HG03378 (cell line): Measurements from ENCODE around the gene PERM1.
A peak's percentile ranks its signal among the peaks of the same experiment; 100 is the strongest.
"Not testable (repeated sequence)": the region's sequence is repeated elsewhere in the genome, so short reads cannot be mapped to it uniquely, and the experiment has no call there.

Source experiments
- ATAC-seq: cut with Tn5 transposase; IDR thresholded peaks from one replicate; pipeline ENCODE4 v1.9.1; 2021; ENCODE audit warnings: mild to moderate bottlenecking, moderate library complexity; ENCODE audit not compliant: unreplicated experiment

The PERM1 gene

DNA sequence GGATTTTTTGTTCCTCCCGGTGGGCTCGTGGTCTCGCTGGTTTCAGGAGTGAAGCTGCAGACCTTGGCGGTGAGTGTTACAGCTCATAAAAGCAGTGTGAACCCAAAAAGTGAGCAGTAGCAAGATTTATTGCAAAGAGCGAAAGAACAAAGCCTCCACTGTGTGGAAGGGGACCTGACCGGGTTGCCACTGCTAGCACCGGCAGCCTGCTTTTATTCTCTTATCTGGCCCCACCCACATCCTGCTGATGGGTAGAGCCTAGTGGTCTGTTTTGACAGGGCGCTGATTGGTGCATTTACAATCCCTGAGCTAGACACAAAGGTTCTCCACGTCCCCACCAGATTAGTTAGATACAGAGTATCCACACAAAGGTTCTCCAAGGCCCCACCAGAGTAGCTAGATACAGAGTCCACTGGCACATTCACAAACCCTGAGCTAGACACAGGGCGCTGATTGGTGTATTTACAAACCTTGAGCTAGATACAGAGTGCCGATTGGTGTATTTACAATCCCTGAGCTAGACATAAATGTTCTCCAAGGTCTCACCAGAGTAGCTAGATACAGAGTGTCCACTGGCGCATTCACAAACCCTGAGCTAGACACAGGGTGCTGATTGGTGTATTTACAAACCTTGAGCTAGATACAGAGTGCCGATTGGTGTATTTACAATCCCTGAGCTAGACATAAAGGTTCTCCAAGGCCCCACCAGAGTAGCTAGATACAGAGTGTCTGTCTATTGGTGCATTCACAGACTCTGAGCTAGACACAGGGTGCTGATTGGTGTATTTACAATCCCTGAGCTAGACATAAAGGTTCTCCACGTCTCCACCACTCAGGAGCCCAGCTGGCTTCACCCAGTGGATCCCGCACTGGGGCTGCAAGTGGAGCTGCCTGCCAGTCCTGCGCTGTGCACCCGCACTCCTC is 35.8 kb upstream of the PERM1 start:
- not testable (repeated sequence) for ATAC-seq

DNA sequence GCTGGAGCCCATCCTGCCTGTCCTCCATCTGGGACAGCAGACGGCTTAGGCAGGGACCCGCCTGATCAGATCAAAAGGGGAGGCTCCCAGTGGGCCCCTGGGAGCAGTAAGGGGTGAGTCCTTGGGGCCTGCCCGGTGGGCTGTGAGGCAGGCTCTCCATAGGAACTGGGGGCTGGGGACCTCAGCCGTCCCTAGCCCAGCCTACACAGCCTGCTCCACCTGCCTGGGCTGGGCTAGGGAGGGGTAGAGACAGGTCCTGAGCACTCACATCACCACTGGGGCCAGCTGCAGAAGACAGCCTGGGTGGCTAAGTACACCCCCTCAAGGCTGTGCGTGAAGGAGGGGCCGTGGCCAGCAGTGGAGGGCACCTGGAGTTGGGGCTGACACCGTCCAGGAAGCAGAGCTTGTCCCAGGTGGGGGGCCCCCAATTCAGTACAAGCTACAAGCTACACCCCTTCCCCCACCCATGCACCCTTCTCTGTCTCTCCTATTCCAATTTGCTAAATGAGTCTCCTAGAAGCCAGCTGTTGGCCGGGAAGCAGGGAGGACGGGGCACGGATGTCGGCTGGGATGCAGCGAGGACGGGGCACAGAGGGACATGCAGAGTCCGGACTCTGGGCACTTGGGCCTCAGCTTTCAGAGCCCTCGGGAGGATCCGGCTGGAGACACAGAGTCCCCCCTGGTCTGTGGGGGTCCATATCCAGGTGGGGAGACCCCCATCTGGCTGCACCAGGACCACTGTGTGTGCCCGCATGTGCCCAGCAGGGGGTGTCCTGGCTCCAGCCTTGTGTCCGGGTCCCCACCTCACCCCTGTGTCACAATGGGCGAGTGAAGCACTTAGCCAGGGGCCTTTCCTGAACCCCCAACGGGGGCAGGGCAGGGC is 33.1 kb upstream of the PERM1 start:
- no peak for ATAC-seq

DNA sequence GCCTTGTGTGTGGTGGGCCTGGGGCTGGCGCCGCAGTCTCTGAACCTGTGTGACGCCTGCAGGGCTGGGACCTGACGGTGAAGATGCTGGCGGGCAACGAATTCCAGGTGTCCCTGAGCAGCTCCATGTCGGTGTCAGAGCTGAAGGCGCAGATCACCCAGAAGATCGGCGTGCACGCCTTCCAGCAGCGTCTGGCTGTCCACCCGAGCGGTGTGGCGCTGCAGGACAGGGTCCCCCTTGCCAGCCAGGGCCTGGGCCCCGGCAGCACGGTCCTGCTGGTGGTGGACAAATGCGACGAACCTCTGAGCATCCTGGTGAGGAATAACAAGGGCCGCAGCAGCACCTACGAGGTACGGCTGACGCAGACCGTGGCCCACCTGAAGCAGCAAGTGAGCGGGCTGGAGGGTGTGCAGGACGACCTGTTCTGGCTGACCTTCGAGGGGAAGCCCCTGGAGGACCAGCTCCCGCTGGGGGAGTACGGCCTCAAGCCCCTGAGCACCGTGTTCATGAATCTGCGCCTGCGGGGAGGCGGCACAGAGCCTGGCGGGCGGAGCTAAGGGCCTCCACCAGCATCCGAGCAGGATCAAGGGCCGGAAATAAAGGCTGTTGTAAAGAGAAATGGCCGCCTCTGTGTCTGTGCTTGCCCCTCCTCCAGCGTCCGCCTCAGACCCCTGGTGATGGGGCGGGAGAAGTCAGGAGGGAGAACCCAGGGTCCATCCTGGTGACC is 32.2 kb upstream of the PERM1 start:
- ATAC-seq: no peak

DNA sequence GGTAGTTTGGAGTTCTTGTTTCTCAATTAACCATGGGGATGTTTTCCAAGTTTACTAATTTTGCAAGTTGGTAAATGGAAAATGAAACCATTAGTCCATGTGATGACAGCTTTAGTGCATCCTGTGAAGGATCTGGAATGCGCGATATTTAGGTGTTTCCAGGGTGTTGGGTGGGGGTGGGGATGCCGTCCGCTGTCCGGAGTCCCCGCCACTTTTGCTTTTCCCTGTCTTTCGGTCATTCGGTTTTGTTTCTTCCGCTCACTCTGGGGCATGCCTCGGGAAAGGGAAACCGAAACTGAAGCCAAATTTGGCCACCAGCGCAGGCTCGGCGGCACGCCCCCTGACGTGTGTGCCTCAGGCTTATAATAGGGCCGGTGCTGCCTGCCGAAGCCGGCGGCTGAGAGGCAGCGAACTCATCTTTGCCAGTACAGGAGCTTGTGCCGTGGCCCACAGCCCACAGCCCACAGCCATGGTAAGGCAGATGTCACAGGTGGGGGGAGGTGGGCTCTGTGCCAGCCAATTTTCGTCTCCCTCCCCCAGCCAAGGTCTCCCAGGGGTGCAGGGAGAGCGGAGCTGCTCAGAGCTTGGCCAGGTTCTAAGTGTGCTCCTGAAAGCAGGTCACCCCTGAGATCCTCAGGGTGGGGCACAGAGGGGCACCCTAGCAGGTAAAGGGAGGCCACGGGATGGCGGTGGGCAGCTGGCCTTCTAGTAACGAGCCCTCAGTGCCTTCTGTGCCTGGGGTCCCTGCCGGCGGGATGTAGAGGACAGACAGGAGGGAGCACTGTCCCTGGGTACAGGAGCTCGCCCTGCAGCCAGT is 31.4 kb upstream of the PERM1 start, which contains the start of gene ISG15:
Gene ISG15 (plus strand): TSS at position 393 of the 817 bp plus-strand sequence. CDS start 77 bp downstream, at position 470.
- ATAC-seq: peak; percentile 83

DNA sequence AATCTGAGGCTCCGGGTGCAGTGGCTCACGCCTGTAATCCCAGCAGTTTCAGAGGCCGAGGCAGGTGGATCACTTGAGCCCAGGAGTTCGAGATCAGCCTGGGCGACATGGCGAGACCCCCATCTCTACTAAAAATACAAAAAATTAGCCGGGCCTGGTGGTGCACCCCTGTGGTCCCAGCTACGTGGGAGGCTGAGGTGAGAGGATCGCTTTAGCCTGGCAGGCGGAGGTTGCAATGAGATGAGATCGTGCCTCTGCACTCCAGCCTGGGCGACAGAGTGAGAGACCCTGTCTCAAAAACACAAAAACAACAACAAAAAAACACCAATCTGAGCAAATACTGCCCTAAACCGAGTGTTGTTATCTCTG is 30.8 kb upstream of the PERM1 start:
- not testable (repeated sequence) for ATAC-seq

DNA sequence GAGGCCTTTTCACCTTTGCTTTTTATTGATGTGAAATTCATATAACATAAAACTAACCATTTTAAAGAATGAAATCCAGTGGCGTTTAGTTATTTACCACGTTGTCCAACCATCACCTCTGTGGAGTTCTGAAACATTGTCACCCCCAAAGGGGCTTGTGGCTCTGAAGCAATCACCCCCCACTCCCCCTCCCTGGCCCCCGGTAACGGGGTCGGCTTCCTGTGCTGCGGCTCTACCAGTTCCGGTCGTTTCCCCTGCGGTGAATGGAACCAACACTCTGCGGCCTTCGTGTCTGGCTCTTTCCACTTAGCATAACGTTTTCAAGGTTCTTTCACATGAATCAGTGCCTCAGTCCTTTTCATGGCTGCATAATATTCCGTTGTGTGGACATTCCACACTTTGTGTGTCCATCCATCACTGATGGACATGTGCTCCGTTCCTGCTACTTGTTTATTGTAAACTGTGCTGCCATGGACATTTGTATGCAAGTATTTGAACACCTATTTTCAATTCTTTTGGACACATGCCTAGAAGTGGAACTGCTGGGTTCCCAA is 29.6 kb upstream of the PERM1 start:
- no peak for ATAC-seq

- ATAC-seq: not testable (repeated sequence)
Observed at GRCh38 chr1:1010131-1010530, 28.2 kb upstream of the PERM1 start.

DNA sequence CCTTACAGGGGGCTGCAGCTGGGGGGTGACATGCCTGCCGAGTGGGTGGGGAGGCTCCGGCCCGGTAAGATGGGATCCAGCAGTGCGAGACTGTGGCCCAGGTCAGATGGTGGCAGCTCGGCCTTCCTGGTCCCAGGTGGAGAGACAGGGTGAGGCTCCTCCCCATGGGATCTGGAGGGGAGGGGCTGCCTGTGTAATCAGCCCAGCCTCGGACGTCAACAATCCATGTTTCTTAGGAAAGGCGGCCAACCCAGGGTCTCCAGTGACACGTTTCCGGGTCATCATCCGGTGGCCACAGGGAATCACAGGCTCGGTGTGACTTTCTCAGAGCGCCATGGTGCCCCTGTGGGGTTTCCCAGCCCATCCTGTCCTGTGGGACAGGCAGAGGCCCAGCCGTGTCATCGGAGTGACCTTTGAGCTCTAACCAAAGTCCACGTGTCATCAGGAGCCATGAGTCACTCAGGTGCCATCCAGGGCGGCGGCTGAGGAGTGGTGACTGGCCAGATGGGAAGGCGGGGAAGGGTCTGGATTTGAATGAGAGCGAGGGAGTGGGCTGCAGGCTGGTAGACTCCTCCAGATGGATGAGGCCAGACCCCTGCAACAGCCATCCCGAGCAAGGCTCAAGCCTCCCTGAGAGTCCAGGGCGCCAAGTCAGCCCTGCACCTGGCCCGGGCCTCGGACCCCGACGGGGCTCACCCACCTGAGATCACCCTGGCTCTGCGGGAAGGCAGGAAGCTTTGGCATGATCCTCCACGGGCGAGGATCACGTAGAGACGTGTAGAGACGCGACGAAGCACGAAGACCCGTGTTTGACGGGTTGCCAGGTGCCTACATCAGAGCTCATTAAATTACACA is 24.6 kb upstream of the PERM1 start:
- no peak for ATAC-seq

DNA sequence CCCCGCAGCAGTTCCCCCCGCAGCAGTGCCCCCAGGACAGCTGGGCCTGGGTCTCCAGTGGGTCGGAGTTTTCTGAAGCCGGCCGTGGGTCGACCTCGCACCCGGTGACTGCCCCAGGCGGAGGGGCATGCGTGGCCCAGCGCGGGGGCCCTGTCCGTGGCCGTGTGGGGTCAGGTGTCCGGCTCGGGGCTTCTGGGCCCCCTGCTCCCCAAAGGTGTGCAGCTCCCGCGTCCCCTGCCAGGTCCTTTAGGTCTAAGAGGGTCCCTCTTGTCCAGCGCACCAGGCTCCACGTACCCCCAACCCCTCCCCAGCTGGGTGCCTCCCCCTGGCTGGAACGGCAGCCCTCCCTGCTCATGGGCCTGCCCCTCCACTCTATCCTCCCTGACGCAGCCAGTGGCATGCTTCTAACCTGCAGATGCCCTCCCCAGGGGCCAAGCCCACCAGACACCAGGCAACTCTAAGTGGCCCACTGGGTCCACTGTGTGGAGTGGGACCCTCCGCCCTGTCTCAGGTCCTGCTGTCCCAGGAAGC is 23.9 kb upstream of the PERM1 start:
- no peak for ATAC-seq

- no peak for ATAC-seq
Observed at GRCh38 chr1:1004780-1005697, 23.1 kb upstream of the PERM1 start.

GRCh38 chr1:1004420-1004779 is 22.5 kb upstream of the PERM1 start:
- ATAC-seq: no peak

DNA sequence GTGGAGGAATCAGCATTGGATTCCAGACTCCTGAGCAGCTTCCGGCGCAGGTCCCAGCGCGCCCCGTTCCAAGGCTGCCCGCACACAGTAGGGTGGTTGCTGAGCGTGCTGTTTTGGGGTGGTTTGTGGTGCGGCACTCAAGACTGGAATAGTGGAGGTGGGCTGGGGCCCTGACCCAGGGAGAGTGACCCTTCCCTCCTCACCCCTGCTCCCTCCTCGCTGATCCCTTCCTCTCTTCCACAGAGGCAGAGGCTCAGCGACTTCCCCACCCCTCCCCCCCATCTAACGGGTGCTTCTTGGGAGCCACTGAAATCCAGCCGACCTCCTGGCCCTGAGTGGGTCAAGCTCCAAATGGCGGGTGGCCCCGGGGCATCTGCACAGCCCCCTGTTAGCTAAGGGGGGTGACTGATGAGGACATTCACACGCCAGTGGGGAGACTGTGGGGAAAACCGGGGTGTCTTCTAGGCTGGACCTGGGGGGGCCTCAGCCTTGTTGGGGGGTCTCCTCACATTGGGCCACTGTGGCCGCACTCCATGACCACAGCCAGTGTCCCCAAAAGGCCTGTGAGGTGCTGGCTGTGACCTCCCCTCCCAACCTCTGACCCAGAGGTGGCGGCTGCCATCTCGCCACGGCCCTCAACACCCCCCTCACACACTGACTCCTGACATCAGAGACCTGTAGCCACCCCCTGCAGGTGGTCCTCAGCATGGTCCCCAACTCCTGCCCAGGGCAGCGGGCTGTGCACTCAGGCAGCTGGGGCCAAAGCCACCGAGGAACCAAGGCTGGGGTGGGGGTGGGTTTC is 21.9 kb upstream of the PERM1 start:
- no peak for ATAC-seq

- no peak for ATAC-seq
Observed at GRCh38 chr1:1001057-1001783, 19.3 kb upstream of the PERM1 start.

GRCh38 chr1:1000357-1001056 is 18.6 kb upstream of the PERM1 start:
- no peak for ATAC-seq

GRCh38 chr1:999725-1000356 is 17.9 kb upstream of the PERM1 start, which contains the start of gene HES4:
TSS of gene HES4 (minus strand) at chr1:1000097. CDS start at chr1:999973, 124 bp downstream.
- ATAC-seq: no peak
